H9 (cell line): ENCODE measurements around the gene ATF2. TPM values are rescaled to one million over a fixed set of nuclear protein-coding genes. Genes with fewer than 3 reads are reported as not detected.

Source experiments
- DNase-seq: peaks from one replicate; pipeline ENCODE4 v3.0.0-alpha.2; 2017
- H2AFZ ChIP-seq: one replicate; pipeline ENCODE4 v1.6.1; 2013; ENCODE audit warnings: mild to moderate bottlenecking, low read length, control low read depth, moderate library complexity
- H2AK5ac ChIP-seq: 2 replicates; pipeline ENCODE4 v1.6.1; 2013; ENCODE audit warnings: low read length, control low read depth, mixed read lengths; ENCODE audit not compliant: insufficient read length
- H2BK120ac ChIP-seq: one replicate; pipeline ENCODE4 v1.6.1; 2013; ENCODE audit warnings: low read depth, mild to moderate bottlenecking, low read length, control low read depth, inconsistent platforms; ENCODE audit not compliant: poor library complexity, severe bottlenecking
- H2BK12ac ChIP-seq: 2 replicates; pipeline ENCODE4 v1.6.1; 2013; ENCODE audit warnings: low read length, control low read depth, mixed read lengths, low read depth; ENCODE audit not compliant: insufficient read length
- H2BK15ac ChIP-seq: 2 replicates; pipeline ENCODE4 v1.6.1; 2013; ENCODE audit warnings: low read depth, low read length, control low read depth
- H2BK20ac ChIP-seq: one replicate; pipeline ENCODE4 v1.6.1; 2013; ENCODE audit warnings: low read depth, mild to moderate bottlenecking, low read length, control low read depth, inconsistent platforms; ENCODE audit not compliant: poor library complexity, severe bottlenecking
- H2BK5ac ChIP-seq: 2 replicates; pipeline ENCODE4 v1.6.1; 2013; ENCODE audit warnings: low read length, control low read depth, mixed read lengths; ENCODE audit not compliant: insufficient read length
- H3K14ac ChIP-seq: 2 replicates; pipeline ENCODE4 v1.6.1; 2013; ENCODE audit warnings: low read length, control low read depth; ENCODE audit not compliant: insufficient read depth
- H3K18ac ChIP-seq: 2 replicates; pipeline ENCODE4 v1.6.1; 2013; ENCODE audit warnings: low read depth, mild to moderate bottlenecking, mixed read lengths, low read length, control low read depth; ENCODE audit not compliant: insufficient read length
- H3K23ac ChIP-seq: 2 replicates; pipeline ENCODE4 v1.6.1; 2013; ENCODE audit warnings: low read length, control low read depth, mixed read lengths, low read depth; ENCODE audit not compliant: insufficient read length
- H3K23me2 ChIP-seq: 2 replicates; pipeline ENCODE4 v1.6.1; 2013; ENCODE audit warnings: low read depth, mild to moderate bottlenecking, mixed read lengths, low read length, control low read depth; ENCODE audit not compliant: insufficient read length, poor library complexity, severe bottlenecking
- H3K27ac ChIP-seq: 2 replicates; pipeline ENCODE4 v1.5.1; 2013; ENCODE audit warnings: low read length, control low read depth, mixed read lengths, low read depth; ENCODE audit not compliant: insufficient read length
- H3K27me3 ChIP-seq: 2 replicates; pipeline ENCODE4 v1.6.1; 2013; ENCODE audit warnings: low read length, control low read depth, inconsistent platforms; ENCODE audit not compliant: insufficient read depth
- H3K4ac ChIP-seq: 2 replicates; pipeline ENCODE4 v1.6.1; 2013; ENCODE audit warnings: low read depth, mild to moderate bottlenecking, control low read depth, inconsistent platforms, low read length, moderate library complexity
- H3K4me1 ChIP-seq: 2 replicates; pipeline ENCODE4 v1.6.1; 2013; ENCODE audit warnings: low read length, control low read depth, inconsistent platforms; ENCODE audit not compliant: insufficient read depth
- H3K4me2 ChIP-seq: 2 replicates; pipeline ENCODE4 v1.6.1; 2013; ENCODE audit warnings: low read length, control low read depth, mixed read lengths; ENCODE audit not compliant: insufficient read length, insufficient read depth
- H3K56ac ChIP-seq: 2 replicates; pipeline ENCODE4 v1.6.1; 2013; ENCODE audit warnings: low read depth, mild to moderate bottlenecking, mixed read lengths, low read length, control low read depth; ENCODE audit not compliant: insufficient read length
- H3K79me1 ChIP-seq: 2 replicates; pipeline ENCODE4 v1.6.1; 2013; ENCODE audit warnings: low read depth, mild to moderate bottlenecking, moderate library complexity, low read length, control low read depth, inconsistent platforms; ENCODE audit not compliant: insufficient read depth, poor library complexity, severe bottlenecking
- H3K79me2 ChIP-seq: 2 replicates; pipeline ENCODE4 v1.6.1; 2013; ENCODE audit warnings: low read length, control low read depth, inconsistent platforms; ENCODE audit not compliant: insufficient read depth
- H3K9ac ChIP-seq: 2 replicates; pipeline ENCODE4 v1.6.1; 2013; ENCODE audit warnings: low read length, control low read depth, mixed read lengths; ENCODE audit not compliant: insufficient read length; ENCODE audit errors: extremely low read depth
- H3K9me3 ChIP-seq: one replicate; pipeline ENCODE4 v1.6.1; 2013; ENCODE audit warnings: low read depth, low read length, inconsistent platforms; ENCODE audit not compliant: control insufficient read depth
- H3T11ph ChIP-seq: one replicate; pipeline ENCODE4 v1.6.1; 2013; ENCODE audit warnings: mild to moderate bottlenecking, low read length, control low read depth, inconsistent platforms
- H4K20me1 ChIP-seq: one replicate; pipeline ENCODE4 v1.6.1; 2013; ENCODE audit not compliant: control insufficient read depth, insufficient read length, insufficient read depth
- H4K5ac ChIP-seq: 2 replicates; pipeline ENCODE4 v1.6.1; 2013; ENCODE audit warnings: low read depth, mild to moderate bottlenecking, mixed read lengths, low read length, control low read depth; ENCODE audit not compliant: insufficient read length
- H4K8ac ChIP-seq: replicated peaks from 2 replicates; pipeline ENCODE4 v1.6.1; 2013; ENCODE audit warnings: low read length, control low read depth, mixed read lengths, low read depth; ENCODE audit not compliant: insufficient read length
- H4K91ac ChIP-seq: 2 replicates; pipeline ENCODE4 v1.6.1; 2013; ENCODE audit warnings: low read depth, mild to moderate bottlenecking, moderate library complexity, mixed read lengths, low read length, control low read depth; ENCODE audit not compliant: insufficient read length
- H3K27ac Mint-ChIP-seq, 3 experiments: 2 replicates in 2 of 3; 3 replicates in 1 of 3; pipeline ENCODE4 v1.8.0; 2020 to 2021; ENCODE audit warnings: mixed read lengths in 3 of 3, mild to moderate bottlenecking in 1 of 3, moderate library complexity in 1 of 3
- H3K27me3 Mint-ChIP-seq: 2 replicates; pipeline ENCODE4 v1.8.0; 2021; ENCODE audit warnings: low read depth, mild to moderate bottlenecking, moderate library complexity, mixed read lengths
- H3K36me3 Mint-ChIP-seq, 3 experiments: 2 replicates in 2 of 3; 3 replicates in 1 of 3; pipeline ENCODE4 v1.8.0; 2020 to 2021; ENCODE audit warnings: low read depth in 3 of 3, mixed read lengths in 3 of 3; ENCODE audit not compliant: insufficient read depth in 1 of 3
- H3K4me1 Mint-ChIP-seq, 2 experiments: 2 replicates each; pipeline ENCODE4 v1.8.0; 2020; ENCODE audit warnings: mixed read lengths in 2 of 2
- H3K4me3 Mint-ChIP-seq, 2 experiments: 2 replicates in 1 of 2; 3 replicates in 1 of 2; pipeline ENCODE4 v1.8.0; 2020 to 2021; ENCODE audit warnings: mild to moderate bottlenecking in 2 of 2, mixed read lengths in 2 of 2, moderate library complexity in 1 of 2
- H3K9me3 Mint-ChIP-seq, 2 experiments: 2 replicates in 1 of 2; 3 replicates in 1 of 2; pipeline ENCODE4 v1.8.0; 2020; ENCODE audit warnings: mild to moderate bottlenecking in 2 of 2, mixed read lengths in 2 of 2, moderate library complexity in 1 of 2
- WGBS: extraction: QIAGEN DNeasy Blood & Tissue Kit; methylation state at CpG from one replicate; pipeline ENCODE4 v1.1.7; 2013; ENCODE audit warnings: missing lambda C conversion rate, low lambda C conversion rate, mixed read lengths; ENCODE audit not compliant: insufficient read length; ENCODE audit errors: extremely low coverage; 5-methylcytosine and 5-hydroxymethylcytosine counted together
- total RNA-seq: library from RNA; stranded (reverse); gene quantifications from 2 replicates; pipeline ENCODE4 v1.2.1, GENCODE V29; 2021
- TF ChIP-seq, protein P1 (sequence below): fragments of 200-600 bp; sonication (generic); conservative IDR thresholded peaks from 3 replicates; pipeline ENCODE4 v1.8.0; 2021; ENCODE audit warnings: antibody characterized with exemption, mild to moderate bottlenecking

ATF2 gene
- total RNA-seq, 1 experiment from 2014 or later = 40.9 TPM

- Histone ChIP-seq H4K8ac (no peak overlapping the region), H3K9me3 (no peaks in the 10 kb centered on the region), H2BK15ac (no peak overlapping the region), H2BK20ac (no peak overlapping the region), H2AFZ (no peak overlapping the region), H2BK12ac (no peak overlapping the region), H3K14ac (no peak overlapping the region), H3K18ac (no peak overlapping the region), H3K56ac (no peak overlapping the region), H3K4me2 (no peak overlapping the region), H2AK5ac (no peak overlapping the region), H2BK5ac (no peak overlapping the region), H3K27me3 (no peaks in the 10 kb centered on the region), H2BK120ac (no peak overlapping the region), H4K91ac (no peak overlapping the region), H3K4ac (no peak overlapping the region), H3K79me2 (no peaks in the 10 kb centered on the region), H3K23ac (no peak overlapping the region), H3T11ph (no peak overlapping the region), H3K23me2 (no peaks in the 10 kb centered on the region), H4K5ac (no peak overlapping the region), H3K79me1 (no peaks in the 10 kb centered on the region), H3K4me1 (no peaks in the 10 kb centered on the region), H3K27ac (no peak overlapping the region), H3K9ac (no peak overlapping the region), H4K20me1 (no peaks in the 10 kb centered on the region)
- TF ChIP-seq, protein P1, sequence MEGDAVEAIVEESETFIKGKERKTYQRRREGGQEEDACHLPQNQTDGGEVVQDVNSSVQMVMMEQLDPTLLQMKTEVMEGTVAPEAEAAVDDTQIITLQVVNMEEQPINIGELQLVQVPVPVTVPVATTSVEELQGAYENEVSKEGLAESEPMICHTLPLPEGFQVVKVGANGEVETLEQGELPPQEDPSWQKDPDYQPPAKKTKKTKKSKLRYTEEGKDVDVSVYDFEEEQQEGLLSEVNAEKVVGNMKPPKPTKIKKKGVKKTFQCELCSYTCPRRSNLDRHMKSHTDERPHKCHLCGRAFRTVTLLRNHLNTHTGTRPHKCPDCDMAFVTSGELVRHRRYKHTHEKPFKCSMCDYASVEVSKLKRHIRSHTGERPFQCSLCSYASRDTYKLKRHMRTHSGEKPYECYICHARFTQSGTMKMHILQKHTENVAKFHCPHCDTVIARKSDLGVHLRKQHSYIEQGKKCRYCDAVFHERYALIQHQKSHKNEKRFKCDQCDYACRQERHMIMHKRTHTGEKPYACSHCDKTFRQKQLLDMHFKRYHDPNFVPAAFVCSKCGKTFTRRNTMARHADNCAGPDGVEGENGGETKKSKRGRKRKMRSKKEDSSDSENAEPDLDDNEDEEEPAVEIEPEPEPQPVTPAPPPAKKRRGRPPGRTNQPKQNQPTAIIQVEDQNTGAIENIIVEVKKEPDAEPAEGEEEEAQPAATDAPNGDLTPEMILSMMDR = no peak
- H3K4me1 Mint-ChIP-seq = peaks cover 16% of the 10 kb centered on the region in 2 experiments
- H3K9me3 Mint-ChIP-seq = no peaks in the 10 kb centered on the region
- H3K27me3 Mint-ChIP-seq = no peaks in the 10 kb centered on the region
- H3K36me3 Mint-ChIP-seq = peaks cover 23 to 63% (median 52%) of the 10 kb centered on the region in 3 experiments
- no CpG with 5 or more reads among the region's 2 CpGs for WGBS
- peak overlapping the region in 1 of 3 experiments; percentile 24; a peak in 1 of 7 replicates for H3K27ac Mint-ChIP-seq
- no peak for DNase-seq
- no peak overlapping the region for H3K4me3 Mint-ChIP-seq
Measured at GRCh38 chr2:175131252-175131651, 36.8 kb downstream of the ATF2 start.
